Esophagus (tissue), 2 donors: Measurements from ENCODE around the gene CTNNA2. TPM values are rescaled to one million over a fixed set of nuclear protein-coding genes. Genes with fewer than 3 reads are reported as not detected.

Experiments used
- H3K27ac ChIP-seq, 2 donors: one replicate each; pipeline ENCODE4 v1.5.1; 2013; ENCODE audit warnings: low read depth in 2 of 2, mild to moderate bottlenecking in 2 of 2, inconsistent platforms in 1 of 2, low read length in 1 of 2, moderate library complexity in 1 of 2
- H3K27me3 ChIP-seq, 2 donors: one replicate each; pipeline ENCODE4 v1.6.1; 2013; ENCODE audit warnings: low read length in 2 of 2, control low read depth in 1 of 2, mild to moderate bottlenecking in 1 of 2; ENCODE audit not compliant: insufficient read depth in 2 of 2, control insufficient read depth in 1 of 2
- H3K36me3 ChIP-seq, 2 donors: one replicate each; pipeline ENCODE4 v1.6.1; 2013; ENCODE audit warnings: low read length in 1 of 2; ENCODE audit not compliant: control insufficient read depth in 2 of 2, insufficient read depth in 2 of 2
- H3K4me1 ChIP-seq, 2 donors: one replicate each; pipeline ENCODE4 v1.6.1; 2013; ENCODE audit warnings: low read length in 1 of 2; ENCODE audit not compliant: control insufficient read depth in 2 of 2, insufficient read depth in 2 of 2
- H3K4me3 ChIP-seq, 2 donors: one replicate each; pipeline ENCODE4 v1.5.1; 2013; ENCODE audit warnings: low read length in 2 of 2, mild to moderate bottlenecking in 2 of 2, low read depth in 1 of 2, moderate library complexity in 1 of 2
- H3K9me3 ChIP-seq, 2 donors: one replicate each; pipeline ENCODE4 v1.6.1; 2013; ENCODE audit warnings: mild to moderate bottlenecking in 2 of 2, low read depth in 1 of 2, low read length in 1 of 2, moderate library complexity in 1 of 2; ENCODE audit not compliant: control insufficient read depth in 2 of 2, insufficient read depth in 1 of 2
- WGBS, 2 donors: extraction: QIAGEN DNeasy Blood & Tissue Kit; methylation state at CpG; one replicate each; pipeline ENCODE4 v1.1.7; 2013; 5-methylcytosine and 5-hydroxymethylcytosine counted together
- polyA plus RNA-seq, 2 donors: library from polyadenylated mRNA; stranded (reverse); fragments of 200-250 nt; gene quantifications; one replicate each; pipeline ENCODE4 v1.2.3, GENCODE V29; 2013
- donor health status: healthy with polysubstance abuse.
- donor health status: Bipolar disorder and iron deficiency.

Gene CTNNA2
- polyA plus RNA-seq, 2 donors, result 0.02 TPM; not detected in 1

GRCh38 chr2:80168801-80169200, 656.0 kb downstream of the CTNNA2 start:
- Histone ChIP-seq H3K4me3 (no peak overlapping the region), H3K9me3 (peaks cover 0 to 7% of the 10 kb centered on the region in 2 donors), H3K27me3 (no peaks in the 10 kb centered on the region), H3K4me1 (no peaks in the 10 kb centered on the region), H3K27ac (no peak overlapping the region), H3K36me3 (no peaks in the 10 kb centered on the region)
- 89 to 90% methylated on average over 7 of the region's 7 CpGs for WGBS, 2 donors

- Histone ChIP-seq H3K27me3 (no peaks in the 10 kb centered on the region), H3K27ac (no peak overlapping the region), H3K9me3 (peaks cover 0 to 7% of the 10 kb centered on the region in 2 donors), H3K4me1 (no peaks in the 10 kb centered on the region), H3K36me3 (no peaks in the 10 kb centered on the region), H3K4me3 (no peak overlapping the region)
- WGBS, 2 donors, result 49 to 76% methylated on average over 3 of the region's 3 CpGs
Observed at GRCh38 chr2:80169811-80170594, 657.2 kb downstream of the CTNNA2 start.

GRCh38 chr2:80185091-80185490, 672.2 kb downstream of the CTNNA2 start:
- no peak overlapping the region for H3K4me3 ChIP-seq
- H3K27ac ChIP-seq, result no peak overlapping the region
- H3K36me3 ChIP-seq, result no peaks in the 10 kb centered on the region
- H3K9me3 ChIP-seq, result peaks cover 0 to 2% of the 10 kb centered on the region in 2 donors
- WGBS, 2 donors, result 48 to 53% methylated on average over 2 of the region's 2 CpGs
- H3K27me3 ChIP-seq, result no peaks in the 10 kb centered on the region
- no peaks in the 10 kb centered on the region for H3K4me1 ChIP-seq

- Histone ChIP-seq H3K4me3 (no peak overlapping the region), H3K9me3 (no peaks in the 10 kb centered on the region), H3K36me3 (no peaks in the 10 kb centered on the region), H3K4me1 (no peaks in the 10 kb centered on the region), H3K27me3 (no peaks in the 10 kb centered on the region), H3K27ac (no peak overlapping the region)
- 60 to 67% methylated on average over 2 of the region's 2 CpGs for WGBS, 2 donors
Observed at GRCh38 chr2:80186262-80186661, 673.4 kb downstream of the CTNNA2 start.

GRCh38 chr2:80187156-80187555, 674.3 kb downstream of the CTNNA2 start:
- Histone ChIP-seq H3K9me3 (no peaks in the 10 kb centered on the region), H3K36me3 (no peaks in the 10 kb centered on the region), H3K4me3 (no peak overlapping the region), H3K4me1 (no peaks in the 10 kb centered on the region), H3K27me3 (no peaks in the 10 kb centered on the region), H3K27ac (no peak overlapping the region)
- WGBS, 2 donors, result 52 to 64% methylated on average over 5 of the region's 5 CpGs

- Histone ChIP-seq H3K9me3 (no peaks in the 10 kb centered on the region), H3K36me3 (no peaks in the 10 kb centered on the region), H3K4me3 (no peak overlapping the region), H3K4me1 (no peaks in the 10 kb centered on the region), H3K27me3 (no peaks in the 10 kb centered on the region), H3K27ac (no peak overlapping the region)
- WGBS, 2 donors, result 84 to 88% methylated on average over 5 of the region's 5 CpGs
Observed at GRCh38 chr2:80190166-80190565, 677.3 kb downstream of the CTNNA2 start.

- no peaks in the 10 kb centered on the region for H3K9me3 ChIP-seq
- H3K27me3 ChIP-seq, result no peaks in the 10 kb centered on the region
- H3K36me3 ChIP-seq, result no peaks in the 10 kb centered on the region
- H3K27ac ChIP-seq, result no peak overlapping the region
- H3K4me1 ChIP-seq, result no peaks in the 10 kb centered on the region
- H3K4me3 ChIP-seq, result no peak overlapping the region
Observed at GRCh38 chr2:80193566-80193965, 680.7 kb downstream of the CTNNA2 start.

- Histone ChIP-seq H3K9me3 (no peaks in the 10 kb centered on the region), H3K4me1 (no peaks in the 10 kb centered on the region), H3K36me3 (no peaks in the 10 kb centered on the region), H3K4me3 (no peak overlapping the region), H3K27ac (no peak overlapping the region), H3K27me3 (no peaks in the 10 kb centered on the region)
- 37 to 48% methylated on average over 2 of the region's 2 CpGs for WGBS, 2 donors
Observed at GRCh38 chr2:80195034-80195433, 682.2 kb downstream of the CTNNA2 start.

- no peak overlapping the region for H3K27ac ChIP-seq
- no peaks in the 10 kb centered on the region for H3K36me3 ChIP-seq
- no peaks in the 10 kb centered on the region for H3K27me3 ChIP-seq
- WGBS, 2 donors, result 82 to 91% methylated on average over 2 of the region's 2 CpGs
- no peaks in the 10 kb centered on the region for H3K9me3 ChIP-seq
- no peak overlapping the region for H3K4me3 ChIP-seq
- no peaks in the 10 kb centered on the region for H3K4me1 ChIP-seq
Observed at GRCh38 chr2:80198042-80198441, 685.2 kb downstream of the CTNNA2 start.

GRCh38 chr2:80199504-80199903, 686.7 kb downstream of the CTNNA2 start:
- H3K36me3 ChIP-seq, result no peaks in the 10 kb centered on the region
- no peaks in the 10 kb centered on the region for H3K27me3 ChIP-seq
- H3K4me3 ChIP-seq, result no peak overlapping the region
- H3K27ac ChIP-seq, result no peak overlapping the region
- H3K4me1 ChIP-seq, result no peaks in the 10 kb centered on the region
- peaks cover 0 to 6% of the 10 kb centered on the region in 2 donors for H3K9me3 ChIP-seq
